ENCODE results near the gene NATD1.
"Not testable (repeated sequence)": the region's sequence is repeated elsewhere in the genome, so short reads cannot be mapped to it uniquely, and the experiment has no call there.

DNA sequence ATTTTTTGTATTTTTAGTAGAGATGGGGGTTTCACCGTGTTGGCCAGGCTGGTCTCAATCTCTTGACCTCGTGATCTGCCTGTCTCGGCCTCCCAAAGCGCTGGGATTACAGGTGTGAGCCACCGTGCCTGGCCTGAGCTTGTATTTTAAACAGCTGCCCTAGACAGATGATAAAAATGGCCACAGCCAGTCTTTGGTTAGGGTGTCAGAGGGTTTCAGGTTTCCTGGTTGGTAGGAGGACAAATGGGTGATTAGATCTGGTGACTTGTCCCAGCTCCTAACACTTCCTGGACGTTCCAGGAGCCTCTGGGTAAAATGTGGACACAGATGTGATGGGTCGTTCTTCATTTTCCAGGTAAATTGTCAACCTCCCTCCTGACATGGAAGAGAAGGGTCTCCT is 60.8 kb downstream of the NATD1 start:
- TF ChIP-seq POLR2A (IDR thresholded peaks at IDR 0.05; ENCODE audit: low read depth); POLR2AphosphoS5 (IDR thresholded peaks at IDR 0.05); EP300 (IDR thresholded peaks at IDR 0.05): not testable (repeated sequence)
- TF ChIP-seq, protein P1, sequence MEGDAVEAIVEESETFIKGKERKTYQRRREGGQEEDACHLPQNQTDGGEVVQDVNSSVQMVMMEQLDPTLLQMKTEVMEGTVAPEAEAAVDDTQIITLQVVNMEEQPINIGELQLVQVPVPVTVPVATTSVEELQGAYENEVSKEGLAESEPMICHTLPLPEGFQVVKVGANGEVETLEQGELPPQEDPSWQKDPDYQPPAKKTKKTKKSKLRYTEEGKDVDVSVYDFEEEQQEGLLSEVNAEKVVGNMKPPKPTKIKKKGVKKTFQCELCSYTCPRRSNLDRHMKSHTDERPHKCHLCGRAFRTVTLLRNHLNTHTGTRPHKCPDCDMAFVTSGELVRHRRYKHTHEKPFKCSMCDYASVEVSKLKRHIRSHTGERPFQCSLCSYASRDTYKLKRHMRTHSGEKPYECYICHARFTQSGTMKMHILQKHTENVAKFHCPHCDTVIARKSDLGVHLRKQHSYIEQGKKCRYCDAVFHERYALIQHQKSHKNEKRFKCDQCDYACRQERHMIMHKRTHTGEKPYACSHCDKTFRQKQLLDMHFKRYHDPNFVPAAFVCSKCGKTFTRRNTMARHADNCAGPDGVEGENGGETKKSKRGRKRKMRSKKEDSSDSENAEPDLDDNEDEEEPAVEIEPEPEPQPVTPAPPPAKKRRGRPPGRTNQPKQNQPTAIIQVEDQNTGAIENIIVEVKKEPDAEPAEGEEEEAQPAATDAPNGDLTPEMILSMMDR (IDR thresholded peaks at IDR 0.05), result not testable (repeated sequence)
